ENCODE measurements around the gene ZNF503.

Gene ZNF503

DNA sequence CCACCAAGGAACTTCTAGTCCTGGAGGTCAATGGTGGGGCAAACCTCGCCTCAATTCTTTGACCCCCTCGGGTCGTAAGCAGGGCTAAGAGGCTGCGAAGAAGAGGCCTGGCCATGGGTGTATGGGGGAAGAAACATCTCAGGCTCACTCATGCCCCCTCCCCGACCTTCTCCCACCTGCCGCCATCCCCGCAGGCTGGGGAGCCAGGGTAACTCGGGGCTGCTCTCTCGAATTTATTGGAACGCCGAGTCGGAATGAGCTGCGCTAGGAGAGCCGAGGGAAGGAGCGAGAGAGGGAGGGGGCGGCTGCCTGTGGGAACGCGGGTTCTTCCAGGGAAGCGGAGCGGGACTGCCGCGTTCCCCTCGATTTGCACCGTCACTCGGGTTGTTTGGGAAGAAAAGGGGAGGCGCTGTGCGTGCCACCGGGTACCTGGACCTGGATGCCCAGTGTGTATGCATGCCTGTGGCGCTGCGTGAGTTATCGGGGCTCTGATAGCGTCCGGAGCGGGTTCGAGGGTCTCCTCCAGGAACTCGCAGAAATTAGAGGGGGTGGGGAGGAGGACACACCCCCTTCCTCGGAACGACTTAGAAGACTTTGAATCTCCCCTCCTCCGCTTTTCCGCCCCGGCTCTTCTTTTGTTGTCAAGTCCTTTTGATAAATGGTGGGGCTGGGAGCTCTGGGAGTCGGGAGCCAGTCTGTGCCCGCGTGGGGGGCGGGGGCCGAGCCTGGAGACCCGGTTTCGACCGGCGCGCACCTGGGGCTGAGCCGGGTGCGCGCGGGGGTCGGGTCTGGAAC, 1.8 kb upstream of the ZNF503 start:
- Histone ChIP-seq H3K4me1 (ENCODE audit: low read length) (no peaks in the 10 kb centered on the region), H3K27ac (ENCODE audit: low read length) (no peak overlapping the region), H3K4me2 (ENCODE audit: low read length) (no peak overlapping the region), H3K4me3 (ENCODE audit: low read length) (no peak overlapping the region), H2AFZ (ENCODE audit: low read depth, low read length) (no peak overlapping the region), H3K36me3 (replicated peaks; ENCODE audit: low read depth, low read length) (no peaks in the 10 kb centered on the region), H3K79me2 (ENCODE audit: low read length) (no peaks in the 10 kb centered on the region), H3K9me3 (ENCODE audit: insufficient read depth, low read length) (no peaks in the 10 kb centered on the region), H3K27me3 (ENCODE audit: low read depth, low read length) (no peaks in the 10 kb centered on the region), H3K9ac (ENCODE audit: low read length) (no peak overlapping the region), H4K20me1 (ENCODE audit: insufficient read depth, low read length) (no peaks in the 10 kb centered on the region)
- TF ChIP-seq, protein P1, sequence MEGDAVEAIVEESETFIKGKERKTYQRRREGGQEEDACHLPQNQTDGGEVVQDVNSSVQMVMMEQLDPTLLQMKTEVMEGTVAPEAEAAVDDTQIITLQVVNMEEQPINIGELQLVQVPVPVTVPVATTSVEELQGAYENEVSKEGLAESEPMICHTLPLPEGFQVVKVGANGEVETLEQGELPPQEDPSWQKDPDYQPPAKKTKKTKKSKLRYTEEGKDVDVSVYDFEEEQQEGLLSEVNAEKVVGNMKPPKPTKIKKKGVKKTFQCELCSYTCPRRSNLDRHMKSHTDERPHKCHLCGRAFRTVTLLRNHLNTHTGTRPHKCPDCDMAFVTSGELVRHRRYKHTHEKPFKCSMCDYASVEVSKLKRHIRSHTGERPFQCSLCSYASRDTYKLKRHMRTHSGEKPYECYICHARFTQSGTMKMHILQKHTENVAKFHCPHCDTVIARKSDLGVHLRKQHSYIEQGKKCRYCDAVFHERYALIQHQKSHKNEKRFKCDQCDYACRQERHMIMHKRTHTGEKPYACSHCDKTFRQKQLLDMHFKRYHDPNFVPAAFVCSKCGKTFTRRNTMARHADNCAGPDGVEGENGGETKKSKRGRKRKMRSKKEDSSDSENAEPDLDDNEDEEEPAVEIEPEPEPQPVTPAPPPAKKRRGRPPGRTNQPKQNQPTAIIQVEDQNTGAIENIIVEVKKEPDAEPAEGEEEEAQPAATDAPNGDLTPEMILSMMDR (IDR thresholded peaks at IDR 0.05; ENCODE audit: low read depth, low read length): no peak
- TF ChIP-seq EZH2phosphoT487 (IDR thresholded peaks at IDR 0.05; ENCODE audit: low read depth): no peak

DNA sequence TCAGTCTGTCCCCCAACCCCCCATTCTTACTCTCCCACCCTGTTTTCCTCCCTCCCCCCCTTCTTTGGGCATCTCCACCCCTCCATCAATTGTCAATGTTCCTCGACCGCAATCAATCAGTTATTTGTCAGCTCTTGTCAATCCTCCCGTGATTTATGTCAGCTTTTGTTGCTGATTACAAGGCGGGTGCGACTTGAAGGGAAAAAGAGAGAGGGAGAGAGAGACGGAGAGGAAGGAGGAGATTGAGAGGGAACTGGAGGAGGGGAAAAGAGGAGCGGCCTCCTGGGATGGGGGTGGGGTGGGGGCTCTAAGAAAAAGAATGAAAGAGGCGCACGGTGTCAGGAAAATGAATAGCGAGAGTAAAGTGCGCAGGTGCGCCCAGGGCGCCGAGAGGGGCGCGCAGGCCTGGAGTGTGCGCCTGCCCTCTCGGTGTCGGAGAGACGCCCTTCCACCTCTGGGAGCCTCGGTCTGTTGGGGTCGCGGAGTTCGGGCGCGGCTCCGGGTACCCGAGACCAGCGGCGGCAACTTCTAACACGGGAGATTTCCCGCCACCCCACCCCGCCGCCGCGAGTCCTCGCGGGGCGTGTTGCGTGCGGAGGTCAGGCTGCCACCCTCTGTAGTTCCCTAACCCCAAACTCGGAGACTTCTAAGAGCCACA, 1.1 kb upstream of the ZNF503 start:
- TF ChIP-seq, protein P1 (IDR thresholded peaks at IDR 0.05; ENCODE audit: low read depth, low read length): no peak
- no peak for TF ChIP-seq EZH2phosphoT487 (IDR thresholded peaks at IDR 0.05; ENCODE audit: low read depth)
- Histone ChIP-seq H2AFZ (ENCODE audit: low read depth, low read length) (no peak overlapping the region), H3K4me3 (ENCODE audit: low read length) (no peak overlapping the region), H4K20me1 (ENCODE audit: insufficient read depth, low read length) (no peaks in the 10 kb centered on the region), H3K27me3 (ENCODE audit: low read depth, low read length) (no peaks in the 10 kb centered on the region), H3K27ac (ENCODE audit: low read length) (no peak overlapping the region), H3K36me3 (replicated peaks; ENCODE audit: low read depth, low read length) (no peaks in the 10 kb centered on the region), H3K4me2 (ENCODE audit: low read length) (no peak overlapping the region), H3K4me1 (ENCODE audit: low read length) (no peaks in the 10 kb centered on the region), H3K9me3 (ENCODE audit: insufficient read depth, low read length) (no peaks in the 10 kb centered on the region), H3K79me2 (ENCODE audit: low read length) (no peaks in the 10 kb centered on the region), H3K9ac (ENCODE audit: low read length) (no peak overlapping the region)

DNA sequence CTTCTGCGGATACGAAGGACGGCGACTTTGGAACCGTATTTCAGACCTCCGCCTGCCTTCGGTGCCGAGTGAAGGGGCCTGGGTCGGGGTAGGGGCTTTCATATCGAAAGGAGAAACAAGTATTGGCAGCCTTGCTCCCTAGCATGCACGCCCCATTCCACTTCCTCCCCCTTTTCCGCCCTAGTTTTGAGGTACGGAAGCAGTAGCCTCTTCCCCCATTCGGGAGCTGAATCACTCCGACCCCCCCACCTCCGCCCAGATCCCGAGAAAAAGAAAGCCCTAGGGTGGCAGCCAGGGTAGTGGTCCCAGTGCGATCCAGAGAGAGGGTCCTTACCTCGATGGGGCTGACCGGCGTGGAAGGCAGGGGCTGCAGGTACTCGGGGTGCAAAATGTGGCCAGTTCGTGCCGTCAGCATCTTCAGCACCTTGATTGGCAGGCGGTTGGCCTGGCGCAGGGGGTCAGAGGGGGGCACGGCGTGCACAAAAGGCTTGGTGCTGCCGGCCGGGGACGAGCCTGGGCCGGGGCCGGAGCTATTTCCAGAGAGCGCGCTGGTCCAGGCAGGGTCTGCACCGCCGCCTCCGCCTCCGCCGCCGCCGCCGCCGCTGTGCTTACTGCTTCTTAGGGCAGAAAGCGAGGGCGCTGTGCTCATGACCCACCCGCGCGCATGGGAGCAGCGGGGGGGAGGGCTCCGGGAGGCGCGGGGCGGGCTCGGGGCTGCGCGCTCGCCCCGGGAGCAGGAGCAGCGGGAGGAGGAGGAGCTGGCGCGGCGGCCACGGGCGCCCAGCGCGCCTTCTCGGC, 594 bp downstream of the ZNF503 start:
- H4K20me1 ChIP-seq (ENCODE audit: insufficient read depth, low read length): no peaks in the 10 kb centered on the region
- no peaks in the 10 kb centered on the region for H3K4me1 ChIP-seq (ENCODE audit: low read length)
- H3K27me3 ChIP-seq (ENCODE audit: low read depth, low read length): no peaks in the 10 kb centered on the region
- H3K9me3 ChIP-seq (ENCODE audit: insufficient read depth, low read length): no peaks in the 10 kb centered on the region
- no peak overlapping the region for H3K4me2 ChIP-seq (ENCODE audit: low read length)
- no peak overlapping the region for H3K4me3 ChIP-seq (ENCODE audit: low read length)
- TF ChIP-seq, protein P1 (IDR thresholded peaks at IDR 0.05; ENCODE audit: low read depth, low read length): no peak
- TF ChIP-seq EZH2phosphoT487 (IDR thresholded peaks at IDR 0.05; ENCODE audit: low read depth): no peak
- no peak overlapping the region for H3K27ac ChIP-seq (ENCODE audit: low read length)
- no peaks in the 10 kb centered on the region for H3K79me2 ChIP-seq (ENCODE audit: low read length)
- H3K9ac ChIP-seq (ENCODE audit: low read length): no peak overlapping the region
- no peaks in the 10 kb centered on the region for H3K36me3 ChIP-seq (replicated peaks; ENCODE audit: low read depth, low read length)
- no peak overlapping the region for H2AFZ ChIP-seq (ENCODE audit: low read depth, low read length)

All from OCI-LY3 (cell line).